HG02798 (cell line): Measurements from ENCODE around the gene PCDH9.

ENCODE experiments used
- ATAC-seq: cut with Tn5 transposase; IDR thresholded peaks from one replicate; pipeline ENCODE4 v1.9.1; 2021; ENCODE audit warnings: mild to moderate bottlenecking; ENCODE audit not compliant: unreplicated experiment, poor library complexity

The PCDH9 gene

GRCh38 chr13:66513728-66514127 is 716.4 kb downstream of the PCDH9 start:
- ATAC-seq, result no peak

- no peak for ATAC-seq
Observed at GRCh38 chr13:66509175-66509574, 721.0 kb downstream of the PCDH9 start.

GRCh38 chr13:66508153-66508909 is 721.8 kb downstream of the PCDH9 start:
- ATAC-seq, result no peak

GRCh38 chr13:66506979-66507378 is 723.2 kb downstream of the PCDH9 start:
- peak; percentile 86 for ATAC-seq

GRCh38 chr13:66506051-66506777 is 723.9 kb downstream of the PCDH9 start:
- no peak for ATAC-seq

GRCh38 chr13:66503890-66504289 is 726.2 kb downstream of the PCDH9 start:
- no peak for ATAC-seq

- ATAC-seq, result no peak
Observed at GRCh38 chr13:66501181-66501580, 729.0 kb downstream of the PCDH9 start.

GRCh38 chr13:66492479-66492878 is 737.7 kb downstream of the PCDH9 start:
- ATAC-seq, result peak; percentile 94

GRCh38 chr13:66491251-66491650 is 738.9 kb downstream of the PCDH9 start:
- ATAC-seq, result no peak

- no peak for ATAC-seq
Observed at GRCh38 chr13:66489586-66489985, 740.5 kb downstream of the PCDH9 start.

- ATAC-seq, result no peak
Observed at GRCh38 chr13:66489172-66489571, 741.0 kb downstream of the PCDH9 start.

- ATAC-seq, result no peak
Observed at GRCh38 chr13:66483712-66484111, 746.4 kb downstream of the PCDH9 start.

- no peak for ATAC-seq
Observed at GRCh38 chr13:66482836-66483235, 747.3 kb downstream of the PCDH9 start.

GRCh38 chr13:66477816-66478215 is 752.3 kb downstream of the PCDH9 start:
- no peak for ATAC-seq

GRCh38 chr13:66475061-66475460 is 755.1 kb downstream of the PCDH9 start:
- no peak for ATAC-seq

- no peak for ATAC-seq
Observed at GRCh38 chr13:66469745-66470144, 760.4 kb downstream of the PCDH9 start.

- ATAC-seq, result no peak
Observed at GRCh38 chr13:66468656-66469055, 761.5 kb downstream of the PCDH9 start.

GRCh38 chr13:66462187-66462586 is 767.9 kb downstream of the PCDH9 start:
- ATAC-seq, result no peak

- ATAC-seq, result no peak
Observed at GRCh38 chr13:66461021-66461420, 769.1 kb downstream of the PCDH9 start.

- no peak for ATAC-seq
Observed at GRCh38 chr13:66459634-66460033, 770.5 kb downstream of the PCDH9 start.

GRCh38 chr13:66459143-66459542 is 771.0 kb downstream of the PCDH9 start:
- ATAC-seq, result no peak

GRCh38 chr13:66446413-66446812 is 783.7 kb downstream of the PCDH9 start:
- no peak for ATAC-seq
